ENCODE results near the gene ZCCHC18.
"Not testable (repeated sequence)": the region's sequence is repeated elsewhere in the genome, so short reads cannot be mapped to it uniquely, and the experiment has no call there.

The ZCCHC18 gene

GRCh38 chrX:104112326-104112951, at the start of gene ZCCHC18:
Gene ZCCHC18, plus strand, starts transcription at chrX:104112523. Its CDS starts 1,589 bp downstream, at chrX:104114112.
- DNase-seq, result peak; percentile 16

- DNase-seq, result not testable (repeated sequence)
Measured at GRCh38 chrX:104062636-104063035, 49.7 kb upstream of the ZCCHC18 start.

DNA sequence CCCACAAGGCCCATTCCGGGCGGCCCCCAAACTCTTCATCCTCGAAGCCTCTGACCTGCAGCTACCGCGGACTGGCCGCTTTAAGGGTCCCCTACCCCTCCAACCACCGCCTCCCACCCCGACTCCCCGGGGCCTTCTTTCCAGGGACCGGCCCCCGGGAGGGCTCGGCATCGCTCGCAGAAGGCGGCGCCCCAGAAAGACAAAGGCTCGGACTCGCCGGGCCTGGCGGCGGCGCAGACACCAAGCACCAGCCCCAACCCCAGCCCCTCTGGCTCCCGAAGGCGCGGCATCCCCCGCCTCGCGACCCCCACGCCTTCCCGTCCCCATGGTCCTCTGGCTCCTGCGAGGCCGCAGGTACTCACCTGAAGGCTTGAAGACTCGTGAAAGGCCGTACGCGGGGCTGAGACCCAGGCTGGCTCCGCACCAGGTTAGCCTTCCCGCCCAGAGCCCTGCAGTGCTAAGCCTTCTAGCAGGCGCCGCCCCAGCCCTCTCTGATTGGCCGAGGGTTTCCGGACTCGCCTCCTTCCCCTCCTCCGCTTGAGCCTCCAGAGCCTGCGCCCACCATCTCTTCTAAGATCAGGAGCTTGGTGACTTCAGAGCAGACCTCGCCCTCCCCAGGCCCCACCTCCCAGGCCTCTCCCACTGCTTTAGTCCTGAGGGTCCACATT, 36.4 kb upstream of the ZCCHC18 start, which contains the start of gene TMSB15C:
TMSB15C (minus strand) TSS at position 459 of the 668 bp plus-strand sequence.
- DNase-seq, result not testable (repeated sequence)

DNA sequence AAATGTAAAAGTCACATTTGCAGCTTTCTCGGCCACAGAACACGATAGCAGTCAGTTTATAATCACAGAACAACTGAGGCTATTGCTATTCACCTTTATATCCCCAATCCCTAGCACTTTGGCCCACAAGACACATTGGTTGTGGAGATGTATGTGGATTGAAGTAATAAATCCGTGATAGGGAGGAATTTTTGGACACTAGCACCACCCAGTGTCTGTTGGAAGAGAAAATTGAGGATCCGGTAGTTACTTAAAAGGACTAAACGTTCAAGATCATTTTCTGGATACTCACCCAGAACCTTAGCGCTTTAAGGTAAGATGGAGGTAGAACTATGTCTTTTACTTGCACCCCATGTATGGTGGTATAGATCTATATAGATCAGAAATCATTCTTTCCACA, 34.5 kb upstream of the ZCCHC18 start:
- DNase-seq, result not testable (repeated sequence)

- no peak for DNase-seq
Measured at GRCh38 chrX:104084063-104084462, 28.3 kb upstream of the ZCCHC18 start.

GRCh38 chrX:104084534-104085277, 27.6 kb upstream of the ZCCHC18 start:
- no peak for DNase-seq

DNA sequence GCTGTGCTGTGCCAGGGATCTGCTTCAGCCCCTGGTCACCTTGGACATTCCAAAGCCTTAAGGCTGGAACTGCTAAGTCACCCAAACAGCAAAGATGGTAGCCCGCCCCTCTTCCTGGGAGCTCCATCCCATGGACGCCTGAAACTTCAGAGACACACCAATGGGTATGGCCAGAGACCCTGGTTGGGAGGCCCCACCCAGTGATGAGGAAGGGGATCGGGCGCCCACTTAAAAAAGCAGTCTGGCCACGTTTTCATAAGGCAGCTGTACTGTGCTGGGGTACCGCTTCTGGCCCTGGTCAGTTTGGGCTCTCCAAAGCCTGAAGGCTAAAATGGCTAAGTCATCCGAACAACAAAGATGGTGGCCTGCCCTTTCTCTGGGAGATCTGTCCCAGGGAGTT, 26.8 kb upstream of the ZCCHC18 start:
- DNase-seq, result no peak

DNA sequence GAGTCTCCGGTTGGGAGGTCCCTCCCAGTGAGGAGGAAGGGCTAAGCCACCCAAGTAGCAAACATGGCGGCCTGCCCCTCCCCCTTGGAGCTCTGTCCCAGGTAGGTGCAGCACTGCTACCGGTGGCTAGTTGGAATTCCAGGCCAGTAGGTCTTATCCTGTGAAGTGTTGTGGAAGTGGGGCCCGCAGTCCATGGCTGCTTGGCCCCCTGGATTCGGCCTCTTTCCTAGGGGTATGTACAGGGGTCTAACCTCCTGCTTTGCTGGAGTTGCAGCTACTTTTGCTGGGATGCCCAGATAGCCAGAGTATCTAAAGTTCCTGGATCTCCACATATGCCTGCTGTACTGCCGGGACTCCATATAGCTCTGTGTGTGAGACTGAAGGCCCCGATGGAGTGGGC, 26.4 kb upstream of the ZCCHC18 start:
- DNase-seq, result no peak

DNA sequence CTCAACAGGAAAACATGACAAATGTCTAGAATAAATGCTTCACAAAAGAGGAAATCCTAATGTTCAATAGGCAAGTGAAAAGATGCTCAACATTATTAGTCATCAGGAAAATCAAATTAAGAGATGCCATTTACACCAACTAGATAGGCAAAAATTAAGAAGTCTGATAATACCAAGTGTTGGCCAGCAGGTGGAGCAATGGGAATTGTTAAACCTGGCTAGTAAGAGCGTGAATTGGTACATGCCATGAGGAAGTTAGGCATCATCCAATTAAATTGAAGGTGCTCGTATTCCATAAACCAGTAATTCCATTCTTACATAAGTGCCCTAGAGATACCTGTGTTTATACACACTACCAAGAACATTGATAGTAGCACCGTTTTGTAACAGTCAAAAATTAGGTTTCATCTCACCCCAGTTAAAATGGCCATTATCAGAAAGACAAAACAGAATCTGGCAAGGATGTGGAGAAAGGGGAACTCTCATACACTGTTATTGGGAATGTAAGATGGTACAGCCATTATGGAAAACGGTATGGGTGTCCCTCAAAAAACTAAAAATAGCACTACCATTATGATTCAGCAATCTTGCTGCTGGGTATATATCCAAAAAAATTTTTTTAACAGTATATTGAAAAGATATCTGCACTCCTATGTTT, 14.0 kb upstream of the ZCCHC18 start:
- DNase-seq, result peak; percentile 14

- DNase-seq, result no peak
Measured at GRCh38 chrX:104098919-104099318, 13.4 kb upstream of the ZCCHC18 start.

GRCh38 chrX:104104676-104105075, 7.6 kb upstream of the ZCCHC18 start:
- no peak for DNase-seq

DNA sequence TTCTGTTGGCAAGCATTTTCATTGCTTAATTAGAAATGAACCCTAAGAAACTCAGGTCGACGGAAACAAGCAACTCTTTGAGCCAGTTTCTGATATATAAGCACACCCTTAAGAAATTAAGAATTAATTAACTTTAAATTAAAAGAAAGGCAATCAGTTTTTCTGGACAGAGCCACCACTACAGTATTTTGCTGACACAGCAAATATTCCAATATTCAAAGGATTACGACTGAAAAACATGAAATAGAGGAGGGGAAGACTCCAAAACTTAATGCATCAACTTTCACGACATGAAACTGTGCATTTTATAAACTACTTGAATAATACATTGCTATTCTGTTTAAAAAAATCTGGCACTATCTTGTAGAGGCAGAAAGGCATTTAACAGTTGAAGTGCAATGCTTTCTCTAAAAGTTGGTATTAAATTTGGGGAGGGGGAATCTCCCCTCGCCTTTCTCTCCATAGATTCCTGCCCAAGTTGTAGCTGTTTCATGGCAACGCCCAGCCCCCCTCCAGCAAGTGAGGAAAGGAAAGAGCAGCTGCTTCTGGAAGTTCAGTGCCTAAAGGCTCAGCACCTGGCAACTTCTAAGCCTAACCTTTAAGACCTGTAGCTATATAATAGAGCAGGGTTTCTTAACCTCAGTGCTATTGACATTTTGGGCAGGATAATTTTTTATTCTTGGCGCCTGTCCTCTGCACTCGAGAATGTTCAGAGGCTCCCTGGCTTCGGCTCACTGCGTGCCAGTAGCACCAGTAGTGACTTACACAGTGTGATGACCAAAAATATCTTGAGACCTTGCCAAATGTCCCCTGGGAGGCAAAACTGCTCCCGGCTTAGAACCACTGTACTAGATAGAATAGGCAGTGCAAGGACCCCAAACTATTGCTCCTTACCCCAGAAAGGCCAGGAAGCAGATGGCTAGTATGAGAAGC, 6.7 kb upstream of the ZCCHC18 start:
- DNase-seq, result no peak

DNA sequence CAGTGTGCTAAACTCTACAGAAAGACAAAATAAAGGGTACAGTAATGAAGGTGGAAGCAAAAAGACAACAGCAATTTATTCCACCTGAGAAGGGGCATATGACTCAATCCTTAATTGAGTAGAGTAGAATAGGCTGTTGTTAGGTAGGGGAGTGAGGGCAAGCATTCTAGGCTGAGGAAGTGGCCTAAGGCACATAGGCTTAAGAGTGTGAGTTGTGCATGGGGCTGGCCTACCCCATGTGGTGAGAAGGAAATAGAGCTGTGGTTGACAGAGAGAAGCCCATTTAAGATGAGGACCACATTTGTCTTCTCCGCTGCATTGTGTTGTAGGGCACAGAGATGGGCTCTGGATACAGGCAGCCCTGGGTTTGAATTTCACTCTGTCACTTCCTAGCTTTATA, 3.4 kb upstream of the ZCCHC18 start:
- DNase-seq, result no peak

GRCh38 chrX:104110491-104111240, 1.7 kb upstream of the ZCCHC18 start:
- DNase-seq, result not testable (repeated sequence)

GRCh38 chrX:104113222-104113965, 1.1 kb downstream of the ZCCHC18 start:
- no peak for DNase-seq

DNA sequence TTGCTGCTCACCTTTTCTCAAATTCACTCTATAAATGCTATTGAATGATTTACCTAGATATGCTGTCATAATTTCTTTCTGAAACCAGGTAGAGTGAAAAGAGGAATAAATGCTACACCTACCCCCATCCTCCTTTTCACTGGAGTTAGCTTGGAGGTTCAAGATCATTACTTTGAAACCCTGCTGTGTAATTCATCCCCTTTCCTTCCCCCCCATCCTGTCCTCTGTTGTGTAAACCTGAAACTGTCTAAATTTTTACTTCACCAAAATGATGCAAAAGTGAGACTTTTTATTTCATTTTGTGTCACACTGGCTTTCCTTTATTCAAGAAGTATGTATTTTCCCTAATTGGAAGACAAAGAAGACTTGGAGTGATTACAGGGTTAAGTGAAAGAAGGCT, 5.4 kb downstream of the ZCCHC18 start:
- no peak for DNase-seq

DNA sequence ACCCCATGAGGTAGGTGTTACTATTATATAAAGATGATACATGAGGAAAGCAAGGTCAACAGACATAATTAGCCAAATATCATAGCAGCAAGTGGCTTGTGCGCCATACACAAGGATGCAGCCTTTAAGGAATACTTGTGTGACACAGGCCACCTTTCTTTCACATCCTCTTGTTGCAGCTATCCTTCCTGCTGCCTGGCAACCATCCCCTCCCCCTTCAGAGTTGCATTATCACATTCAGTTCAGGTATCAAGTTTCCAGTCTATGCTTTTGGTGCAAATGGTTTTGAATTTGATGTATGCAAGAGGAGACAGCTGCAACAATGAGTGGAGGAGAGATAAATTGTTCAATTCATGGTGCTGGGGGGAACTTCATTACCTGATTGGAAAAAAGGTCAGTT, 6.4 kb downstream of the ZCCHC18 start:
- DNase-seq, result no peak

GRCh38 chrX:104122829-104123228, 10.5 kb downstream of the ZCCHC18 start:
- no peak for DNase-seq

DNA sequence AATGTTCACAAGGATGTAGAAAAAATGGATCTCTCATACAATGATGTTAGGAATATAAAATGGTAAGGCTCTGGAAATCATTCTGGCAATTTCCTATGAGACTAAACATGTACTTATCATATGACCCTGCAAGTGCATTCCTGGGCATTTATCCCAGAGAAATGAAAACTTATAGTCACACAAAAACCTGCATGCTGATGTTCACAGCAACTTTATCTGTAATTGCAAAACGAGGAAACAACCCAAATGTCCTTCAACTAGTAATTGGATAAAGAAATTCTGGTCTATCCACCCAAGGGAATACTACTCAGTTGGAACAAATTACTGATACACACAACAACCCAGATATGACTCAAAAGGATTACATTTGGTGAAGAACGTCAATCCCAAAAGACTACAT, 14.5 kb downstream of the ZCCHC18 start:
- no peak for DNase-seq

DNA sequence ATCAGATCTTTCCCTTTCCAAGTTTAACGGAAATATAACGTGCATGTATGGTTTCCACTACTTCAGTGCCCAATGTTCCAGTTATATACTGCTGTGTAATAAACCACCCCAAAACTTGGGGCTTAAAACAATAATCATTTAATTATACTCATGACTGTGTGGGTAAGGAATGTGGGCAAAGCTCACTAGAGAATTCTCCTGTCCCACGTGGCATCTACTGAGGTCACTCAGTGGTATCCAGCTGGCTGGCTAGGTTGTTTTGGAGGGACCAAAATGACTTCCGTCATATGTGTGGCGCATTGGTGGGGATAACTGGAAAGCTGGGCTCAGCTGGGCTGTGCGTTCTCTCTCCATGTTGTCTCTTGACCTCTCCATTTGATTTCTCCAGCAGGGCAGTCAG, 18.5 kb downstream of the ZCCHC18 start:
- no peak for DNase-seq
